NCI-H2227 (cell line): ENCODE measurements around the gene OPN1MW.
"Not testable (repeated sequence)": the region's sequence is repeated elsewhere in the genome, so short reads cannot be mapped to it uniquely, and the experiment has no call there.

Experiments used
- DNase-seq: peaks from one replicate; lab custom pipeline; 2025; ENCODE audit not compliant: unreplicated experiment; lab: John Stamatoyannopoulos, UW

OPN1MW gene

GRCh38 chrX:154182296-154182695 lies at the start of gene OPN1MW:
Gene OPN1MW, plus strand, starts transcription at chrX:154182596. Its CDS starts 82 bp downstream, at chrX:154182678.
- DNase-seq, result not testable (repeated sequence)

GRCh38 chrX:154135458-154136229 lies 46.8 kb upstream of the OPN1MW start:
- DNase-seq, result no peak

- DNase-seq, result peak; percentile 88
These were observed 45.7 kb upstream of the OPN1MW start for GRCh38 chrX:154136627-154137161.

GRCh38 chrX:154138857-154139256 lies 43.5 kb upstream of the OPN1MW start:
- no peak for DNase-seq

- DNase-seq, result no peak
These were observed 42.2 kb upstream of the OPN1MW start for GRCh38 chrX:154140206-154140605.

GRCh38 chrX:154140742-154141141 lies 41.7 kb upstream of the OPN1MW start:
- no peak for DNase-seq

- no peak for DNase-seq
These were observed 40.0 kb upstream of the OPN1MW start for GRCh38 chrX:154142386-154142785.

GRCh38 chrX:154142950-154143745 lies 39.2 kb upstream of the OPN1MW start:
- DNase-seq, result no peak

GRCh38 chrX:154144010-154144409 lies 38.4 kb upstream of the OPN1MW start, which contains the start of gene OPN1LW:
Gene OPN1LW, plus strand, starts transcription at chrX:154144243. Its CDS starts 41 bp downstream, at chrX:154144284.
- not testable (repeated sequence) for DNase-seq

GRCh38 chrX:154151030-154151429 lies 31.4 kb upstream of the OPN1MW start:
- DNase-seq, result not testable (repeated sequence)

GRCh38 chrX:154156221-154156620 lies 26.2 kb upstream of the OPN1MW start:
- DNase-seq, result not testable (repeated sequence)

GRCh38 chrX:154157207-154157606 lies 25.2 kb upstream of the OPN1MW start:
- DNase-seq, result not testable (repeated sequence)

- not testable (repeated sequence) for DNase-seq
These were observed 23.1 kb upstream of the OPN1MW start for GRCh38 chrX:154159345-154159744.

GRCh38 chrX:154164902-154165301 lies 17.5 kb upstream of the OPN1MW start:
- not testable (repeated sequence) for DNase-seq

- not testable (repeated sequence) for DNase-seq
These were observed 14.0 kb upstream of the OPN1MW start for GRCh38 chrX:154168384-154168783.

GRCh38 chrX:154172535-154172943 lies 9.9 kb upstream of the OPN1MW start:
- not testable (repeated sequence) for DNase-seq

- not testable (repeated sequence) for DNase-seq
These were observed 8.0 kb upstream of the OPN1MW start for GRCh38 chrX:154174356-154174755.

- DNase-seq, result not testable (repeated sequence)
These were observed 1.4 kb downstream of the OPN1MW start for GRCh38 chrX:154183794-154184193.

GRCh38 chrX:154192846-154193245 lies 10.4 kb downstream of the OPN1MW start:
- DNase-seq, result not testable (repeated sequence)

GRCh38 chrX:154194316-154194715 lies 11.9 kb downstream of the OPN1MW start:
- DNase-seq, result not testable (repeated sequence)

GRCh38 chrX:154196466-154196865 lies 14.1 kb downstream of the OPN1MW start:
- DNase-seq, result not testable (repeated sequence)
